Subcutaneous abdominal adipose tissue (tissue), 5 donors: ENCODE data around the gene HARS2.
"Not testable (repeated sequence)": the region's sequence is repeated elsewhere in the genome, so short reads cannot be mapped to it uniquely, and the experiment has no call there.

Experiments used
- H3K27ac ChIP-seq: one replicate; pipeline ENCODE4 v1.7.0; 2013; ENCODE audit warnings: low read depth, mild to moderate bottlenecking, inconsistent platforms, low read length, moderate library complexity
- H3K27me3 ChIP-seq, 5 donors: one replicate each; pipeline ENCODE4 v1.7.0; 2013; ENCODE audit warnings: low read length in 5 of 5, inconsistent platforms in 1 of 5; ENCODE audit not compliant: control insufficient read depth in 5 of 5, insufficient read depth in 4 of 5
- H3K36me3 ChIP-seq, 5 donors: one replicate each; pipeline ENCODE4 v1.7.0; 2013; ENCODE audit warnings: low read length in 5 of 5; ENCODE audit not compliant: control insufficient read depth in 5 of 5, insufficient read depth in 5 of 5
- H3K4me1 ChIP-seq, 5 donors: one replicate each; pipeline ENCODE4 v1.7.0; 2013; ENCODE audit warnings: low read length in 5 of 5, mild to moderate bottlenecking in 3 of 5, moderate library complexity in 1 of 5; ENCODE audit not compliant: control insufficient read depth in 5 of 5, insufficient read depth in 5 of 5
- H3K4me3 ChIP-seq, 5 donors: one replicate each; pipeline ENCODE4 v1.7.0; 2013; ENCODE audit warnings: low read length in 5 of 5, low read depth in 1 of 5
- H3K9ac ChIP-seq, 5 donors: one replicate each; pipeline ENCODE4 v1.7.0; 2013; ENCODE audit warnings: low read length in 5 of 5, mild to moderate bottlenecking in 4 of 5, moderate library complexity in 3 of 5
- H3K9me3 ChIP-seq, 5 donors: one replicate each; pipeline ENCODE4 v1.7.0; 2013; ENCODE audit warnings: low read length in 5 of 5; ENCODE audit not compliant: control insufficient read depth in 5 of 5
- donor health status: healthy.
- donor health status: healthy.
- donor health status: healthy.
- donor health status: healthy.
- donor health status: healthy.

Gene HARS2

GRCh38 chr5:140720738-140721137 lies 29.5 kb downstream of the HARS2 start:
- not testable (repeated sequence) for H3K27me3 ChIP-seq, H3K4me1 ChIP-seq, H3K4me3 ChIP-seq, H3K27ac ChIP-seq, H3K36me3 ChIP-seq, H3K9ac ChIP-seq, H3K9me3 ChIP-seq

DNA sequence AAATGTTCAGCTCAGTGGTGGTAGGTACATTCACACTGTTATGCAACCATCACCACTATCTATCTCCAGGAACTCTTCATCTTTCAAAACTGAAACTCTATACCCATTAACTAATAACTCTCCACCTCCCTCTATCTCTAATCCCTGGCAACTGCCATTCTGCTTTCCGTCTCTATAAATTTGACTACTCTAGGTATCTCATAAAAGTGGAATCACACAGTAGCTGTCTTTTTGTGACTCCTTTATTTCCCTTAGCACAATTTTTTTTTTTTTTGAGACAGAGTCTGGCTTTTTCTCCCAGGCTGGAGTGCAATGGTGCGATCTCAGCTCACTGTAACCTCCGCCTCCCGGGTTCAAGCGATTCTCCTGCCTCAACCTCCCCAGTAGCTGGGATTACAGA lies 30.1 kb downstream of the HARS2 start:
- H3K4me1 ChIP-seq, H3K36me3 ChIP-seq, H3K9ac ChIP-seq, H3K4me3 ChIP-seq, H3K27ac ChIP-seq, H3K9me3 ChIP-seq, H3K27me3 ChIP-seq: not testable (repeated sequence)

DNA sequence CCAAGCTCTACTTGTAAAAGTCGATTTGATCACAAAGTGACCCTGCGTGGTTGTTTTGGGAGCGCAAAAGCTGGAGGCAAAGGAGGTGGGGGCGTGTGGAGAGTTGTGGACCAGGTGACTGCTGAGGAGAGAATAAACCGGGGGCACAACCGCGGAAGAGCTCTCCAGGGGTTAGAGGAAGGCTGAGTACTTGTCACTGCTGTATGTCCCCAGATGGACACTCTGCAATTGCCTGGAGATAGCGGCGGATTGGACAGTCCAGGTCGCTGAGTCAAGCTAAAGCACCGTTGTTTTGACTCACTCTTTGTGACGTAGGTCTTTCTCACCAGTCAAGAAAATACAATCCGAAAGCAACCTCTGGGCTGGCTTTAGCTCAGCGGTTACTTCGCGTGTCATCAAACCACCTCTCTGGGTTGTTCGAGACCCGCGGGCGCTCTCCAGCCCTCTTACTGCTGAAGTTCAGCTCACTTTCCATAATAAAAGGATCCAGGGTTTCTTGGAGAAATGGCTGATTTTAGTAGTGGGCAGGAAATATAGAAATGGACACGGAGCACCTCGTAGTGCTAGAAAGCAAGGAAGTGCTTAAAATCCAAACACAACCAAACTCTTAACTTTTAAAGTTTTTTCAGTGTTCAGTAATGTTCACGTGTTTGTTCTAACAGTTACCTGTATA lies 34.7 kb downstream of the HARS2 start:
- Histone ChIP-seq H3K4me1 (peaks cover 0 to 3% (median 0%) of the 10 kb centered on the region in 5 donors), H3K9me3 (no peaks in the 10 kb centered on the region), H3K36me3 (no peaks in the 10 kb centered on the region), H3K9ac (no peak overlapping the region), H3K27ac (no peak overlapping the region), H3K27me3 (no peaks in the 10 kb centered on the region), H3K4me3 (peak overlapping the region in 3 of 5 donors; percentile 46 to 59 (median 51))

- H3K9me3 ChIP-seq = no peaks in the 10 kb centered on the region
- no peaks in the 10 kb centered on the region for H3K4me1 ChIP-seq
- no peak overlapping the region for H3K27ac ChIP-seq
- H3K4me3 ChIP-seq = no peak overlapping the region
- H3K27me3 ChIP-seq = peaks cover 0 to 5% (median 4%) of the 10 kb centered on the region in 5 donors
- no peaks in the 10 kb centered on the region for H3K36me3 ChIP-seq
- no peak overlapping the region for H3K9ac ChIP-seq
These were observed 41.8 kb downstream of the HARS2 start for GRCh38 chr5:140733098-140733497.

DNA sequence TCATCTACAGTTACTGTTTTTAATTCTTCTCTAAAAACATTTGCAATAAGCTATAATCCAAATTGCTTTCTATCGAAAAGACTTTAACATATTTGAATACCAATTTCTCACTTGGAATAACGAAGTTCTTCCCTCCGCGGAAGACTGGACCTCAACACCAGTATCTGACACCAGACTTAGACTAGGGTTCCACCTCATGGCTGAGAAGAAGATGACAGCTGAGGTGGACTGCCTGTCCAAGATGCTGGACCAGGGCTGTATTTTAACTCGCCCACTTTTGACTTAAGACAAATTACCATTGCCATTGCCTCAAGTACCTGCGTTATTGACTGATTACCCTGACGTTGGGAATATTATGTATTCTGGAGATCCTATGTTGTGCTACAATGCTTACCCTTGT lies 43.1 kb downstream of the HARS2 start:
- no peaks in the 10 kb centered on the region for H3K4me1 ChIP-seq
- no peak overlapping the region for H3K4me3 ChIP-seq
- no peaks in the 10 kb centered on the region for H3K36me3 ChIP-seq
- no peaks in the 10 kb centered on the region for H3K9me3 ChIP-seq
- H3K27me3 ChIP-seq = peaks cover 0 to 5% (median 4%) of the 10 kb centered on the region in 5 donors
- no peak overlapping the region for H3K27ac ChIP-seq
- H3K9ac ChIP-seq = no peak overlapping the region

DNA sequence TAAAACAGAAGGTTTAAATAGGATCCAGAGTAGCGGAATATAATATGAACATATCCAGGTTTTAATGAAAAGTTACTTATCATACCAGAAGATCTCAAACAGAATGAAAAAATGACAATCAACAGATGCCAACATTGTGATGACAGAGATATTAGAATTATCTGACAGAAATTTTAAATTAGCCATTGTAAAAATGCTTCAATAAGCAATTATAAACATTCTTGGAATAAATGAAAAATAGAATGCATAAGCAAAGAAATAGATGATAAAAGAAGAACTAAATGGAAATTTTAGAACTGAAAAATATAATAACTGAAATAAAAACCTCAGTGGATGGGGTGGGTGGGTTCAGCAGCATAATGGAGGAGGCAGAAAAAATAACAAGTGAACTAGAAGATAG lies 46.2 kb downstream of the HARS2 start:
- Histone ChIP-seq H3K4me3 (no peak overlapping the region), H3K9me3 (peaks cover 0 to 6% (median 0%) of the 10 kb centered on the region in 5 donors), H3K9ac (no peak overlapping the region), H3K36me3 (no peaks in the 10 kb centered on the region), H3K27me3 (peaks cover 0 to 5% (median 4%) of the 10 kb centered on the region in 5 donors), H3K27ac (no peak overlapping the region), H3K4me1 (no peaks in the 10 kb centered on the region)

DNA sequence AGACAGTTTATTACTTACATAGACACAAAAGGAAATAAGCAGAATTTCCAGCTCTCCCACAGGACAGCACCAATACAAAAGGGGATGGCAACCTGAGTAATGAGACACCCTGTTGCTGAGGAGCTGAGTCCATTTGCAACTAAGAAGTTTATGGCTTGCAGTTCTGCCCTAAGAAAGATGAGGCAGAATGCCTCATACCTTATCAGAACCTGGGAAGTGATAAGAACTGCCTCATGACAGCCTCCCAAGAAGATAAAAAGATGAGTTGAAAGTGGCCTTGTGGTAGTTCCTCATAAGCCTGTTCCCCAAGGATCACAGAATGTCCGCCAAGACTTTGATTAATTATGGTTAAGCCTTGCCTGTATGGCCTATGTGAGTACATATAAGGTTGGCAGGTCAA lies 50.7 kb downstream of the HARS2 start:
- H3K4me1 ChIP-seq = no peaks in the 10 kb centered on the region
- no peaks in the 10 kb centered on the region for H3K27me3 ChIP-seq
- no peak overlapping the region for H3K27ac ChIP-seq
- H3K36me3 ChIP-seq = no peaks in the 10 kb centered on the region
- peaks cover 0 to 17% (median 8%) of the 10 kb centered on the region in 5 donors for H3K9me3 ChIP-seq
- no peak overlapping the region for H3K9ac ChIP-seq
- no peak overlapping the region for H3K4me3 ChIP-seq
